T-cell (primary cell): ENCODE data around the gene IFT88. TPM values are rescaled to one million over a fixed set of nuclear protein-coding genes. Genes with fewer than 3 reads are reported as not detected.
A peak's percentile ranks its signal among the peaks of the same experiment; 100 is the strongest.

Experiments
- ATAC-seq, 4 experiments: fragments of 200-7000 bp in 3 of 4; fragments of 150-1000 bp in 1 of 4; cut with Tn5 transposase; replicated peaks in 1 of 4; 1 replicate in 3 of 4; 2 replicates in 1 of 4; pipeline ENCODE4 v1.10.0; 2021; ENCODE audit warnings: moderate library complexity in 3 of 4, mild to moderate bottlenecking in 2 of 4, moderate number of reproducible peaks in 1 of 4
- CTCF ChIA-PET, 2 donors: fragments of 300-600 bp; sonication (Branson Sonifier 250); formaldehyde crosslinking; loops; one replicate each; lab custom pipeline; 2022; ENCODE audit warnings: antibody characterized with exemption in 2 of 2; lab: Charles Lee
- POLR2A ChIA-PET, 2 donors: fragments of 300-600 bp; sonication (Branson Sonifier 250); formaldehyde crosslinking; loops; one replicate each; lab custom pipeline; 2022; ENCODE audit warnings: antibody characterized with exemption in 2 of 2; lab: Charles Lee
- DNase-seq, 35 experiments: peaks; one replicate each; pipeline versions ENCODE4 v3.0.0 to v3.0.0-alpha.2; 2013 to 2023
- H3K27ac ChIP-seq: one replicate; pipeline ENCODE4 v1.5.1; 2013; ENCODE audit warnings: low read length
- H3K27me3 ChIP-seq, 2 experiments: replicated peaks in 1 of 2; 1 replicate in 1 of 2; 2 replicates in 1 of 2; pipeline versions ENCODE4 v1.6.1 to v1.7.0; 2013; ENCODE audit warnings: low read length in 1 of 2, mixed read lengths in 1 of 2; ENCODE audit not compliant: control insufficient read depth in 2 of 2, insufficient read depth in 2 of 2; ENCODE audit errors: extremely low read depth in 1 of 2
- H3K36me3 ChIP-seq, 2 donors: 1 replicate in 1 of 2; 2 replicates in 1 of 2; pipeline versions ENCODE4 v1.6.1 to v1.7.0; 2013; ENCODE audit warnings: low read length in 1 of 2; ENCODE audit not compliant: control insufficient read depth in 2 of 2, insufficient read depth in 1 of 2; ENCODE audit errors: extremely low read depth in 1 of 2
- H3K4me1 ChIP-seq, 2 experiments: 1 replicate in 1 of 2; 2 replicates in 1 of 2; pipeline versions ENCODE4 v1.6.1 to v1.7.0; 2013; ENCODE audit warnings: low read length in 2 of 2, mixed read lengths in 1 of 2; ENCODE audit not compliant: insufficient read depth in 2 of 2, control insufficient read depth in 1 of 2; ENCODE audit errors: extremely low read depth in 1 of 2
- H3K4me3 ChIP-seq, 2 donors: 1 replicate in 1 of 2; 2 replicates in 1 of 2; pipeline versions ENCODE4 v1.5.1 to v1.7.0; 2013; ENCODE audit warnings: mild to moderate bottlenecking in 2 of 2, low read length in 1 of 2, moderate library complexity in 1 of 2; ENCODE audit not compliant: control insufficient read depth in 1 of 2; ENCODE audit errors: extremely low read depth in 1 of 2
- H3K9me3 ChIP-seq: 2 replicates; pipeline ENCODE4 v1.7.0; 2013
- H3K27ac Mint-ChIP-seq, 2 donors: one replicate each; pipeline ENCODE4 v1.8.0; 2020 to 2021; ENCODE audit warnings: mild to moderate bottlenecking in 2 of 2, mixed read lengths in 2 of 2
- H3K27me3 Mint-ChIP-seq, 2 donors: one replicate each; pipeline ENCODE4 v1.8.0; 2021 to 2022; ENCODE audit warnings: mixed read lengths in 2 of 2
- H3K36me3 Mint-ChIP-seq: one replicate; pipeline ENCODE4 v1.8.0; 2021; ENCODE audit warnings: mixed read lengths
- H3K4me1 Mint-ChIP-seq, 3 donors: one replicate each; pipeline ENCODE4 v1.8.0; 2020 to 2022; ENCODE audit warnings: mixed read lengths in 3 of 3, mild to moderate bottlenecking in 1 of 3
- H3K4me3 Mint-ChIP-seq, 3 donors: one replicate each; pipeline ENCODE4 v1.8.0; 2020 to 2022; ENCODE audit warnings: mild to moderate bottlenecking in 3 of 3, mixed read lengths in 3 of 3, moderate library complexity in 3 of 3
- H3K9me3 Mint-ChIP-seq, 3 donors: one replicate each; pipeline ENCODE4 v1.8.0; 2020 to 2022; ENCODE audit warnings: mixed read lengths in 3 of 3
- WGBS: methylation state at CpG from one replicate; pipeline ENCODE4 v1.1.5; 2013; ENCODE audit warnings: missing lambda C conversion rate; ENCODE audit not compliant: insufficient coverage; 5-methylcytosine and 5-hydroxymethylcytosine counted together
- total RNA-seq, 35 experiments: library from RNA in 6 of 35; stranded (reverse) in 6 of 35; fragments of 120-200 nt in 1 of 35; gene quantifications; one replicate each; pipeline versions ENCODE4 v1.2.1 to v1.2.4 and lab custom pipeline; 2013 to 2026

The IFT88 gene
- total RNA-seq, 5 donors from 2014 or later (not counting 1 experiment from before 2014, with no cell fraction given): 7.6 to 9.8 (median 8.6) TPM

- H3K4me1 Mint-ChIP-seq: peaks cover 7 to 16% (median 13%) of the 10 kb centered on the region in 3 donors
- H3K27me3 Mint-ChIP-seq: peaks cover 3% of the 10 kb centered on the region in 2 donors
- ChIA-PET POLR2A (no interaction called here), CTCF (interaction anchor here in 1 of 2 donors (0.8 kb wide), 1 partner anchor 12 kb away, joined by 3 read pairs; no protein-coding TSS in a partner anchor)
- peaks cover 0 to 11% of the 10 kb centered on the region in 2 experiments for H3K27me3 ChIP-seq
- peaks cover 0 to 13% of the 10 kb centered on the region in 2 experiments for H3K4me1 ChIP-seq
- WGBS: 100% methylated on average over 4 of the region's 5 CpGs
- no peak overlapping the region for H3K4me3 ChIP-seq
- H3K36me3 Mint-ChIP-seq: no peaks in the 10 kb centered on the region
- H3K27ac ChIP-seq: no peak overlapping the region
- H3K4me3 Mint-ChIP-seq: no peak overlapping the region
- no peaks in the 10 kb centered on the region for H3K9me3 Mint-ChIP-seq
- DNase-seq (no peak), ATAC-seq (no peak)
- no peaks in the 10 kb centered on the region for H3K36me3 ChIP-seq
- H3K9me3 ChIP-seq: no peaks in the 10 kb centered on the region
- no peak overlapping the region for H3K27ac Mint-ChIP-seq
Observed at GRCh38 chr13:20706661-20707060, 139.7 kb downstream of the IFT88 start.

- no peak overlapping the region for H3K27ac ChIP-seq
- H3K4me1 ChIP-seq: peaks cover 0 to 12% of the 10 kb centered on the region in 2 experiments
- no peaks in the 10 kb centered on the region for H3K9me3 ChIP-seq
- H3K36me3 Mint-ChIP-seq: no peaks in the 10 kb centered on the region
- no peaks in the 10 kb centered on the region for H3K36me3 ChIP-seq
- no peak for DNase-seq
- no peak overlapping the region for H3K4me3 ChIP-seq
- ATAC-seq: no peak
- peaks cover 0 to 13% of the 10 kb centered on the region in 2 experiments for H3K27me3 ChIP-seq
- peaks cover 2 to 16% (median 8%) of the 10 kb centered on the region in 3 donors for H3K4me1 Mint-ChIP-seq
- POLR2A ChIA-PET: interaction anchor here in 1 of 2 donors (0.7 kb wide), 1 partner anchor 238 kb away, joined by 12 read pairs; no protein-coding TSS in a partner anchor
- no peak overlapping the region for H3K4me3 Mint-ChIP-seq
- 100% methylated on average over 1 of the region's 2 CpGs for WGBS
- CTCF ChIA-PET: interaction anchor here (0.6 to 1.4 kb wide), 3 partner anchors 20 to 517 kb away, joined by 3 to 5 read pairs (median 4); no protein-coding TSS in a partner anchor
- H3K27me3 Mint-ChIP-seq: peaks cover 0 to 9% of the 10 kb centered on the region in 2 donors
- H3K9me3 Mint-ChIP-seq: no peaks in the 10 kb centered on the region
- no peak overlapping the region for H3K27ac Mint-ChIP-seq
Observed at GRCh38 chr13:20708216-20708615, 141.3 kb downstream of the IFT88 start.

GRCh38 chr13:20709369-20709768, 142.4 kb downstream of the IFT88 start:
- CTCF ChIA-PET: interaction anchor here (0.8 to 1.4 kb wide), 3 partner anchors 107 to 212 kb away, joined by 4 to 8 read pairs (median 4); no protein-coding TSS in a partner anchor
- no peaks in the 10 kb centered on the region for H3K36me3 Mint-ChIP-seq
- peaks cover 2 to 20% (median 11%) of the 10 kb centered on the region in 3 donors for H3K4me1 Mint-ChIP-seq
- H3K4me1 ChIP-seq: peaks cover 0 to 11% of the 10 kb centered on the region in 2 experiments
- H3K27ac ChIP-seq: no peak overlapping the region
- no peaks in the 10 kb centered on the region for H3K9me3 ChIP-seq
- no peaks in the 10 kb centered on the region for H3K9me3 Mint-ChIP-seq
- peaks cover 0 to 16% of the 10 kb centered on the region in 2 experiments for H3K27me3 ChIP-seq
- ATAC-seq: no peak
- POLR2A ChIA-PET: interaction anchor here in 1 of 2 donors (0.6 kb wide), 1 partner anchor 33 kb away, joined by 3 read pairs; no protein-coding TSS in a partner anchor
- no CpG with 5 or more reads among the region's 8 CpGs for WGBS
- no peak overlapping the region for H3K27ac Mint-ChIP-seq
- H3K27me3 Mint-ChIP-seq: peaks cover 0 to 11% of the 10 kb centered on the region in 2 donors
- H3K4me3 Mint-ChIP-seq: no peak overlapping the region
- no peaks in the 10 kb centered on the region for H3K36me3 ChIP-seq
- H3K4me3 ChIP-seq: no peak overlapping the region
- no peak for DNase-seq

GRCh38 chr13:20709782-20710181, 142.8 kb downstream of the IFT88 start:
- Mint-ChIP-seq H3K27me3 (peaks cover 0 to 11% of the 10 kb centered on the region in 2 donors), H3K27ac (no peak overlapping the region), H3K4me1 (peaks cover 2 to 16% (median 8%) of the 10 kb centered on the region in 3 donors), H3K4me3 (no peak overlapping the region), H3K36me3 (no peaks in the 10 kb centered on the region), H3K9me3 (no peaks in the 10 kb centered on the region)
- Histone ChIP-seq H3K9me3 (no peaks in the 10 kb centered on the region), H3K27me3 (peaks cover 0 to 20% of the 10 kb centered on the region in 2 experiments), H3K4me1 (peaks cover 0 to 8% of the 10 kb centered on the region in 2 experiments), H3K27ac (no peak overlapping the region), H3K36me3 (no peaks in the 10 kb centered on the region), H3K4me3 (no peak overlapping the region)
- ChIA-PET CTCF (interaction anchor here (0.6 to 1.0 kb wide), 6 partner anchors 41 to 1081 kb away, joined by 3 to 8 read pairs (median 4); no protein-coding TSS in a partner anchor), POLR2A (interaction anchor here in 1 of 2 donors (0.6 to 0.7 kb wide), 3 partner anchors 34 to 767 kb away, joined by 3 to 7 read pairs (median 3); no protein-coding TSS in a partner anchor)
- WGBS: 68% methylated on average over 3 of the region's 4 CpGs
- DNase-seq (no peak), ATAC-seq (no peak)

- Histone ChIP-seq H3K27me3 (peaks cover 0 to 21% of the 10 kb centered on the region in 2 experiments), H3K27ac (no peak overlapping the region), H3K4me1 (peaks cover 0 to 8% of the 10 kb centered on the region in 2 experiments), H3K4me3 (no peak overlapping the region), H3K36me3 (no peaks in the 10 kb centered on the region), H3K9me3 (no peaks in the 10 kb centered on the region)
- no peak for ATAC-seq
- DNase-seq: peak in 1 of 35 experiments; percentile 9
- peaks cover 0 to 11% of the 10 kb centered on the region in 2 donors for H3K27me3 Mint-ChIP-seq
- ChIA-PET CTCF (interaction anchor here (0.5 to 1.2 kb wide), 8 partner anchors 72 to 726 kb away, joined by 3 to 7 read pairs (median 4); no protein-coding TSS in a partner anchor), POLR2A (no interaction called here)
- no peaks in the 10 kb centered on the region for H3K36me3 Mint-ChIP-seq
- H3K9me3 Mint-ChIP-seq: no peaks in the 10 kb centered on the region
- peaks cover 2 to 14% (median 8%) of the 10 kb centered on the region in 3 donors for H3K4me1 Mint-ChIP-seq
- no peak overlapping the region for H3K4me3 Mint-ChIP-seq
- no peak overlapping the region for H3K27ac Mint-ChIP-seq
- WGBS: 91% methylated on average over 8 of the region's 13 CpGs
Observed at GRCh38 chr13:20711301-20712044, 144.5 kb downstream of the IFT88 start.

- no peaks in the 10 kb centered on the region for H3K36me3 Mint-ChIP-seq
- Histone ChIP-seq H3K36me3 (no peaks in the 10 kb centered on the region), H3K9me3 (no peaks in the 10 kb centered on the region), H3K27me3 (peaks cover 0 to 23% of the 10 kb centered on the region in 2 experiments), H3K4me3 (no peak overlapping the region), H3K27ac (no peak overlapping the region), H3K4me1 (peaks cover 0 to 8% of the 10 kb centered on the region in 2 experiments)
- H3K4me3 Mint-ChIP-seq: peak overlapping the region in 1 of 3 donors; percentile 7
- no peak for DNase-seq
- peaks cover 0 to 11% of the 10 kb centered on the region in 2 donors for H3K27me3 Mint-ChIP-seq
- POLR2A ChIA-PET: no interaction called here
- no peak overlapping the region for H3K27ac Mint-ChIP-seq
- ATAC-seq: no peak
- H3K4me1 Mint-ChIP-seq: peaks cover 2 to 14% (median 8%) of the 10 kb centered on the region in 3 donors
- WGBS: 96% methylated on average over 6 of the region's 11 CpGs
- no peaks in the 10 kb centered on the region for H3K9me3 Mint-ChIP-seq
- CTCF ChIA-PET: interaction anchor here in 1 of 2 donors (1.0 kb wide), 1 partner anchor 116 kb away, joined by 3 read pairs; no protein-coding TSS in a partner anchor
Observed at GRCh38 chr13:20713014-20713376, 146.0 kb downstream of the IFT88 start.
